HG03439 (cell line): ENCODE data around the gene RPL27.

ENCODE experiments used
- ATAC-seq: cut with Tn5 transposase; IDR thresholded peaks from one replicate; pipeline ENCODE4 v1.9.1; 2021; ENCODE audit warnings: mild to moderate bottlenecking, moderate library complexity; ENCODE audit not compliant: unreplicated experiment

RPL27 gene

GRCh38 chr17:43051969-43052368 lies 53.8 kb downstream of the RPL27 start:
- no peak for ATAC-seq
